CD4-positive, alpha-beta T cell treated with Interferon gamma for 1 hour (primary cell): ENCODE measurements around the gene JPT2.

Source experiments
- DNase-seq: peaks from one replicate; pipeline ENCODE4 v3.0.0-alpha.2; 2020

Gene JPT2

DNA sequence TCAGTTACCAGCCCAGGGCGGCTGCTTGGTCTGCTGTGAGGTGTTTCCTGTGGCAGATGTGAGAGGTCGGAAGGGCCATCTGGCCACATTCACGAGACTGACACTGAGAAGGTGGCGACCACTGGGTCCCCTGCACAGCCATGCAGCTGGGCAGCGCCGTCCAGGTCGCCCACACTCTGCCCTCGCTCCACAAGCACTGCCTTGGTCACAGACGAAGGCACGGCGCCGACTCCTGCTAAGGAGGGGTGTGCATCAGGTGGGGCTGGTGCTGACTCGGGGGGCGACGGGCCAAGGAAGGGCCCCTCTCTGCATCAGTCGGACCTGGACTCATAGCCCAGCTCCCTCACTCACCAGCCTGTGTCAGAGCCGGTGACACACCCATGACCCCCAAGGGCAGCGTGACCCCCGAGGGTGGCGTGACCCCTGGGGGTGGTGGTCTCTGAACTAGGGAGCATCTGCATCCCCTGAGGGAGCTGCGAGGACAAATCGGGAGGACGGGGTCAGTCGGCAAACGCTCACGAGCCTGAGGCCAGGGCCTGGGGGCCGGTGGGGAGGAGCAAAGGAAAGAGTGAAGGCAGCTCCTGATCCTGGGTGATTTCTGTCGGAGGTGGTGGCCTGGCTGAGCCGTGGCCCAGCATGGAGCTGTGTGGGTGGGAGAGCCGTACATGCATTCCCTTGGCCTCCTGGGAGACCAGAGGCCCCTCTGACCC, 62.9 kb downstream of the JPT2 start:
- no peak for DNase-seq

- DNase-seq, result no peak
Observed at GRCh38 chr16:1741553-1742165, 63.6 kb downstream of the JPT2 start.

DNA sequence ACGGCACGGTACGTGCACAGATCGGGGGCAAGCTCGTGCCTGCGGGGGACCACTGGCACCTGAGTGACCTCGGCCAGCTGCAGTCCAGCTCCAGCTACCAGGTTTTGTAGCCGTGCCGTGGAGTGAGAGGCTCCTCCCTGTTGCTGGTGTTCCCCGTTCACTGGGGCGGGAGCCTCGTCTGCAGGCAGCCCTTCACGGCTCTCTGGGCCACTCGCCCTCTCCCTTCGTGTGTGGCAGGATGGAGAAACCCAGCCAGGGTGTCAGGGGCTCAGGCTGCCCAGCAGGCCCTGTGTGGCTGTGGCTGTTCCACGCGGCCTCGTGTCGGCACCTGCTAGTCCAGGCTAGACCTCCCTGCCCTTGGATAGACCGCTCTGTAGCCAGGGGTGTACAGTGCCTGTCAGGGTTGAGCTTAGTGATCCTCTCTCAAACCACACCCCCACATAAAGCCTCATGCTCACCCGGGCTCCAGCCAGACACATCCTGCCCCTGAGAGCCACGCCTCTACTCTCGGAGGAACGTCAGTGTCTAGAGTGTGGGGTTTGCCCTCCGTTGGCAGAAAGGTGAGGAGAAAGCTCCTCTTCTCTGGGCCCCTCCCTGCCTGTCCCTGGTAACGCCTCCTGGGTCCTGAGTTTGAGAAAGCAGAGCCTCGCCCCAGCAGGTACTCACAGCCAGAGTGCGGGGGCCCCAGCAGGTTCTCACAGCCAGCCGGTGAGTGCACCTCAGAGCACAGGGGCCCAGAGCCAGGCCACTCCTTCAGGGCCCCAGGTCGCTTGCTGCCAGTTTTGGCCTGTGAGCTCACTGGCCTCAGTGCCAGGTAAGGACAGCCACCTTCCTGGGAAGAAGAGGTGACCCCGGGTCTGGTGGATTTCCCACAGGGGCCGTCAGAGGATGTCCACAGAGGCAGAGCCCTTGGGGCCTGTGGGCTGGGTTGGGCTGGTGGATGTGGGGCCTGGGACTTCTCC, 65.6 kb downstream of the JPT2 start:
- no peak for DNase-seq

GRCh38 chr16:1744338-1744840, 66.3 kb downstream of the JPT2 start:
- no peak for DNase-seq

DNA sequence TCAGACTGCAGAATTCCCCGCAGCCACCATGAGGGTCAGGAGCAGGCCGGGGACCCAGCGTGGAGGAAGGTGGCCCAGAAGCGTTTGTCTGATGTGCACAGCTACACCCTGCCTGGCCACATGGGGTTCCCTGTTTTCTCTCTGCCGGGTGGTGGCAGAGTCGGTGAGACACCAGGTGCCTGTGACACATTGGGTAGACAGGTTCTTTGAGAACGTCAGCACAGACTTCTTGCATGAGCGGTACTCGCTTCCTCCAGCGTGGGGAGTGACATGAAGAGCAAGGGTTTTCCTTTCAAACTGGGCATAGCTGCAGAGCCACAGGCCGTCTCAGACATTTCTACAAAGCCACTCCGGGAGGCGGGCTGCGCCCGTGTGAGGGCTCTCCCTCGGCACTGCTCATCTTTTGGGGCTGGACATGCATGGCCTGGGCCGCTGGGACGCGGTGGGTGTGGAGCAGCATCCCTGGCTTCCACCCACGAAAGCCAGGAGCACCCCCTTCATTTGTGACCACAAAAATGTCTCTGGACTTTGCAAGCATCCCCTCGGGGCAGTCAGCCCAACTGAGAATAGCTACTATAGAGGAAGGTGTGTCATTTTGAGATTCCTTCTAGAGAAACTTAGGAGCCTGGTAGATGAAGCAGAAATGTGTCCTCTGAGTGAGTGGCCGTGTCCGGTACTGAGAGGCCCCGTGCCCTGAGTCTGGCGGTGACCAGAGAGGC, 67.3 kb downstream of the JPT2 start:
- no peak for DNase-seq

GRCh38 chr16:1745900-1746692, 68.0 kb downstream of the JPT2 start:
- no peak for DNase-seq

DNA sequence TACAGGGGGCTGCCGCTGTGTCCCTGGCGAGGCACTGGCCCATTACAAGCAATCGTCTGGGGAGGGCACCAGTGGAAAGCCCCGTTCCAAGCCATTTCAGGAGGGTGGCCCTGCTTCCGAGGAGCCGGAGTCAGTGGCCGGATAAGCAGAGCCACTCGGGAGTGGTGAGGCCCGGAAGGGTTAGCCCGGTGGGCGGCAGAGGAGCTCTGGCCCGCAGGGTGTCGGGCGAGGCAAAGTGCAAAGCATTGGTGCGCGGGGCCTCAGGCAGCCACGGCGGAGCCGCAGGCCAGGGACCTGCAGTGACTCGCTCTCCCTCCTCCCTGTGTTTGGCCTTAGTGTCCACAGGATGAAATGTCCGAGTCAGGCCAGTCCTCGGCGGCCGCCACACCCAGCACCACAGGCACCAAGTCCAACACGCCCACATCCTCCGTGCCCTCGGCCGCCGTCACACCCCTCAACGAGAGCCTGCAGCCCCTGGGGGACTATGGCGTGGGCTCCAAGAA, 68.7 kb downstream of the JPT2 start:
- no peak for DNase-seq

GRCh38 chr16:1747934-1748333, 69.9 kb downstream of the JPT2 start:
- no peak for DNase-seq

GRCh38 chr16:1749152-1750117, 71.4 kb downstream of the JPT2 start:
- no peak for DNase-seq
